Measurements from ENCODE around the gene OR1J1.

The OR1J1 gene

DNA sequence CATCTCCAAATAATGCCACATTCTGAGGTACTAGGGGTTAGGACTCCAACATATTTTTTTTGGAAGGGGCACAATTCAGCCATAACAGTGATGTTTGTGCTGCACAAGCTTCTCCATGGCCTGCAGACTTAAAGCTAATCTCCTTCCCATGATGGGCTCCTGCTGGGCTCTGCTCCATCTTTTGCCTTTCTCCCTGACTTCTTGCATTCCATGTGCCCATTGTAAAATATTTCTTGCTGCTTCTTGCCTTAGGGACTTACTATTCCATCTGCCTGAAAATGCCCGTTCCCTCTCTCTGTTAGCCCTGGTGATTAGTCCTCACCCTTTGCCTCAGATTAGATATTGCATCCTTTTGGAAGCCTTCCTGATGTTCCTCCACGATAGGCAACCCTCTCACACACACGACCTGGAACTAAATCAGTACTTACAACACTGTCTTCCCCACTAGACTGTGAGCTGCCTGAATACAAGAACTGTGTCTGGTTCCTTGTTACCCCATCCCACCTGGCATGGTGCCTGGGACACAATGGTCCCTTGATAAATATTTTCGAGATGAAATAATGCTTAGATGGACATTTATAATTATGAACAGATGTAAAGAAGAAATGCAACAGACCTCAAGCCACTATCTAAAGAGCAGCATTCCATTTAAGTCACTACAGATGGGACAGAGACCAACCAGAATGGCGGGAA, 33.5 kb downstream of the OR1J1 start:
- DNase-seq: no peak

DNA sequence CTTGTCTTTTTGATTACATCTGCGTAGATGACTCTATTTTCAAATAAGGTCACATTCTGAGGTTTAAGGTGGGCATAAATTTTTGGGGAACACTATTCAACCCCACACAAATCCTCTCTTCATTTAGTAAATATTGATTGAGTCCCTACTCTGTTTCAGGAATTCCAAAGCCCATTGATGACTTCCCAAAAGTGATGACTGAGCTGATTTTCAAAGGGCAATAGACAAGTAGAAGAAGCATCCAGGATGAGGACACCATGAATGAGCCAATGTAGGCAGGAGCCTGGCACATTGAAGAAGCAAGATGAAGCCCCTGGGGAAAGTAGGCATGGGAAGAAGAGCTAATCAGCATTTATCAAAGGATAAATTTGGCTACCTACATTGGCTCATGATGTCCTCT, 35.2 kb downstream of the OR1J1 start:
- no peak for DNase-seq

Data from SIG-M5 (cell line).